GM12878 (cell line): ENCODE data around the gene SPTAN1. TPM values are rescaled to one million over a fixed set of nuclear protein-coding genes. Genes with fewer than 3 reads are reported as not detected.
"Not testable (repeated sequence)": the region's sequence is repeated elsewhere in the genome, so short reads cannot be mapped to it uniquely, and the experiment has no call there.

Source experiments
- ATAC-seq: fragments of 200-7000 bp; cut with Tn5 transposase; 3 replicates; pipeline ENCODE4 v1.9.1; 2020; ENCODE audit warnings: mild to moderate bottlenecking, moderate library complexity
- BruUV-seq: library from RNA; stranded (reverse); fragments of 400-500 nt; replicated peaks from 2 replicates; lab custom pipeline; 2021; lab: Mats Ljungman, UMichigan
- CTCF ChIA-PET: fragments of 300-600 bp; sonication (Branson Sonifier 250); formaldehyde crosslinking; extraction: SDS; loops from one replicate; lab custom pipeline; 2021; ENCODE audit warnings: inconsistent platforms; lab: Yijun Ruan, JAX
- POLR2A ChIA-PET: fragments of 350-600 bp; formaldehyde crosslinking; extraction: SDS; loops from one replicate; lab custom pipeline; 2021; ENCODE audit warnings: inconsistent platforms; lab: Charles Lee
- RAD21 ChIA-PET: fragments of 300-600 bp; sonication (Branson Sonifier 250); formaldehyde crosslinking; loops from one replicate; lab custom pipeline; 2023; ENCODE audit warnings: antibody characterized with exemption; ENCODE audit not compliant: unreplicated experiment; lab: Charles Lee
- SMC1A ChIA-PET: fragments of 300-600 bp; sonication (Branson Sonifier 250); formaldehyde crosslinking; loops from one replicate; lab custom pipeline; 2023; ENCODE audit not compliant: unreplicated experiment, uncharacterized antibody; lab: Charles Lee
- DNase-seq: peaks from one replicate; pipeline ENCODE4 v3.0.0-alpha.2; 2011; ENCODE audit warnings: low read depth, low spot score
- FAIRE-seq: peaks from 3 replicates; lab custom pipeline; 2011; peaks lifted over from hg19 to GRCh38; lab: Jason Lieb, UNC
- H2AFZ ChIP-seq: 2 replicates; pipeline ENCODE4 v1.6.0; 2011; ENCODE audit warnings: low read depth, low read length, control low read depth; ENCODE audit not compliant: control insufficient read depth
- H3K27ac ChIP-seq: 2 replicates; pipeline ENCODE4 v1.5.1; 2011; ENCODE audit warnings: control low read depth; ENCODE audit not compliant: control insufficient read depth, insufficient read depth
- H3K27me3 ChIP-seq, 2 experiments: replicated peaks in 1 of 2; 2 replicates each; pipeline versions ENCODE4 v1.6.0 to v1.6.1; 2011; ENCODE audit warnings: low read length in 1 of 2; ENCODE audit not compliant: control insufficient read depth in 2 of 2, insufficient read depth in 2 of 2
- H3K36me3 ChIP-seq, 2 experiments: 2 replicates each; pipeline ENCODE4 v1.5.1; 2011; ENCODE audit warnings: low read length in 1 of 2; ENCODE audit not compliant: control insufficient read depth in 2 of 2, insufficient read depth in 2 of 2
- H3K4me1 ChIP-seq: 2 replicates; pipeline ENCODE4 v1.6.1; 2011; ENCODE audit warnings: mild to moderate bottlenecking, low read length, moderate library complexity, mixed read lengths; ENCODE audit not compliant: control insufficient read depth, insufficient read depth
- H3K4me2 ChIP-seq: 2 replicates; pipeline ENCODE4 v1.6.0; 2011; ENCODE audit warnings: control low read depth; ENCODE audit not compliant: control insufficient read depth, insufficient read depth
- H3K4me3 ChIP-seq: fragments of 200-600 bp; sonication (generic); 2 replicates; pipeline ENCODE4 v1.5.1; 2016
- H3K79me2 ChIP-seq: 2 replicates; pipeline ENCODE4 v1.6.0; 2011; ENCODE audit warnings: low read length; ENCODE audit not compliant: control insufficient read depth, insufficient read depth
- H3K9ac ChIP-seq: 2 replicates; pipeline ENCODE4 v1.8.0; 2011; ENCODE audit warnings: low read length, control low read depth, mixed read lengths; ENCODE audit not compliant: control insufficient read depth, insufficient read depth
- H3K9me3 ChIP-seq: replicated peaks from 3 replicates; pipeline ENCODE4 v1.5.1; 2011; ENCODE audit warnings: mild to moderate bottlenecking, low read length; ENCODE audit not compliant: control insufficient read depth, insufficient read depth
- H4K20me1 ChIP-seq: 2 replicates; pipeline ENCODE4 v1.6.0; 2011; ENCODE audit not compliant: control insufficient read depth, insufficient read depth
- RAD21 ChIP-seq: IDR thresholded peaks from 2 replicates; pipeline ENCODE4 v1.6.1; 2011; ENCODE audit warnings: mild to moderate bottlenecking, low read depth, low read length, moderate library complexity; ENCODE audit not compliant: insufficient read depth
- SMARCA5 ChIP-seq: fragments of 450-650 bp; IDR thresholded peaks from 2 replicates; pipeline ENCODE4 v1.6.1; 2017; ENCODE audit warnings: mild to moderate bottlenecking
- WGBS: methylation state at CpG from one replicate; pipeline ENCODE4 v1.1.6; 2016; ENCODE audit warnings: low lambda C conversion rate; ENCODE audit not compliant: insufficient replicate concordance, insufficient coverage; ENCODE audit errors: missing lambda C conversion rate; 5-methylcytosine and 5-hydroxymethylcytosine counted together
- in situ Hi-C: fragments of 300-500 bp; cut with MboI; formaldehyde crosslinking; loops from 9 replicates; pipeline ENCODE4 v1.14.3; 2018; ENCODE audit warnings: mixed read lengths
- intact Hi-C: fragments of 100-400 bp; cut with micrococcal nuclease; formaldehyde crosslinking; loops from one replicate; pipeline ENCODE4 v1.14.2; 2022; ENCODE audit not compliant: unreplicated experiment
- polyA plus RNA-seq, 11 experiments: library from polyadenylated mRNA; depleted of rRNA in 4 of 11; unstranded in 6 of 11; stranded (reverse) in 5 of 11; fragments of >200 nt; fragmentation: Nextera tagmentation in 4 of 11; fragmentation: Illumina TruSeq in 1 of 11; extraction: Ambion mirVana in 4 of 11; extraction: Trizol in 1 of 11; gene quantifications; 1 replicate in 1 of 11; 2 replicates in 10 of 11; pipeline versions ENCODE4 v1.2.1 to v1.2.3, GENCODE V29; 2011 to 2016; ENCODE audit warnings: inconsistent platforms in 2 of 11, missing spikeins in 2 of 11, low read depth in 1 of 11
- total RNA-seq, 4 experiments: library from RNA; depleted of rRNA in 3 of 4; stranded (reverse); fragments of >200 nt in 3 of 4; fragmentation: Illumina TruSeq in 1 of 4; extraction: Trizol in 1 of 4; gene quantifications; 2 replicates each; pipeline versions ENCODE4 v1.2.1 to v1.2.3, GENCODE V29; 2013 to 2021
- TF ChIP-seq, protein P1 (sequence below): fragments of 450-650 bp; IDR thresholded peaks from 2 replicates; pipeline ENCODE4 v1.6.1; 2017; ENCODE audit warnings: mild to moderate bottlenecking
- TF ChIP-seq, protein P2 (sequence below), 3 experiments: IDR thresholded peaks in 2 of 3; conservative IDR thresholded peaks in 1 of 3; 2 replicates each; pipeline ENCODE4 v1.5.1; 2011; ENCODE audit warnings: low read depth in 3 of 3, low read length in 3 of 3, mild to moderate bottlenecking in 3 of 3, control low read depth in 2 of 3, moderate library complexity in 2 of 3, inconsistent platforms in 1 of 3, mixed read lengths in 1 of 3; ENCODE audit not compliant: control insufficient read depth in 2 of 3, insufficient read depth in 1 of 3; ENCODE audit errors: extremely low read depth in 1 of 3

The SPTAN1 gene
- total and polyA plus RNA-seq, 10 of the 15 experiments (the other 5 are each of a cell fraction or from before 2014, with no cell fraction given): 18.7 to 156 (median 73.6) TPM

DNA sequence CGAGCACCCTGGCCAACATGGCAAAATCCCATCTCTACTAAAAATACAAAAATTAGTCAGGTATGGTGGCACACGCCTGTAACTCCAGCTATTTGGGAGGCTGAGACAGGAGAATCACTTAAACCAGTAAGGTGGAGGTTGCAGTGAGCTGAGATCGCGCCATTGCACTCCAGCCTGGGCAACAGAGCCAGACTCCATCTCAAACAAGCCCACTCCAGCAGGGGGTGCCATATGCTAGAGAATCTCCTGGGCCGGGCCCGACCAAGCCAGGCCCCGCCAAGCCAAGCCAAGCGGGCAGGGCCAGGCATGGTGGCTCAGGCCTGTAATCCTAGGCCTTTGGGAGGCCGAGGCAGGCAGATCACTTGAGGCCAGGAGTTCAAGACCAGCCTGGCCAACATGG lies 95.8 kb downstream of the SPTAN1 start:
- H3K27ac ChIP-seq, H3K79me2 ChIP-seq, H3K27me3 ChIP-seq, H3K4me3 ChIP-seq, H3K4me2 ChIP-seq, H3K9ac ChIP-seq, DNase-seq, H2AFZ ChIP-seq, BruUV-seq, H3K9me3 ChIP-seq, POLR2A ChIA-PET, RAD21 ChIA-PET, in situ Hi-C loops, H3K36me3 ChIP-seq: not testable (repeated sequence)
- 79% methylated on average over 9 of the region's 9 CpGs for WGBS
- peaks cover 11% of the 10 kb centered on the region for H3K4me1 ChIP-seq
- intact Hi-C loops: loop anchor here (5.0 to 10.0 kb wide), 2 partner anchors 167 to 279 kb away; partner anchors contain the start of gene ENDOG
- ChIA-PET CTCF (interaction anchor here (0.8 to 1.4 kb wide), 3 partner anchors 117 to 280 kb away, joined by 3 to 5 read pairs (median 3); no protein-coding TSS in a partner anchor), SMC1A (interaction anchor here (1.1 to 1.2 kb wide), 2 partner anchors 25 to 43 kb away, joined by 3 read pairs; no protein-coding TSS in a partner anchor)
- ATAC-seq: peak; percentile 60
- TF ChIP-seq SMARCA5: peak; percentile 59; the same call in 1 of the 2 replicates
- TF ChIP-seq RAD21: peak; percentile 41; the same call in 1 of the 2 replicates
- TF ChIP-seq, protein P1, sequence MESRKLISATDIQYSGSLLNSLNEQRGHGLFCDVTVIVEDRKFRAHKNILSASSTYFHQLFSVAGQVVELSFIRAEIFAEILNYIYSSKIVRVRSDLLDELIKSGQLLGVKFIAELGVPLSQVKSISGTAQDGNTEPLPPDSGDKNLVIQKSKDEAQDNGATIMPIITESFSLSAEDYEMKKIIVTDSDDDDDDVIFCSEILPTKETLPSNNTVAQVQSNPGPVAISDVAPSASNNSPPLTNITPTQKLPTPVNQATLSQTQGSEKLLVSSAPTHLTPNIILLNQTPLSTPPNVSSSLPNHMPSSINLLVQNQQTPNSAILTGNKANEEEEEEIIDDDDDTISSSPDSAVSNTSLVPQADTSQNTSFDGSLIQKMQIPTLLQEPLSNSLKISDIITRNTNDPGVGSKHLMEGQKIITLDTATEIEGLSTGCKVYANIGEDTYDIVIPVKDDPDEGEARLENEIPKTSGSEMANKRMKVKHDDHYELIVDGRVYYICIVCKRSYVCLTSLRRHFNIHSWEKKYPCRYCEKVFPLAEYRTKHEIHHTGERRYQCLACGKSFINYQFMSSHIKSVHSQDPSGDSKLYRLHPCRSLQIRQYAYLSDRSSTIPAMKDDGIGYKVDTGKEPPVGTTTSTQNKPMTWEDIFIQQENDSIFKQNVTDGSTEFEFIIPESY: peak; percentile 100
- TF ChIP-seq, protein P2, sequence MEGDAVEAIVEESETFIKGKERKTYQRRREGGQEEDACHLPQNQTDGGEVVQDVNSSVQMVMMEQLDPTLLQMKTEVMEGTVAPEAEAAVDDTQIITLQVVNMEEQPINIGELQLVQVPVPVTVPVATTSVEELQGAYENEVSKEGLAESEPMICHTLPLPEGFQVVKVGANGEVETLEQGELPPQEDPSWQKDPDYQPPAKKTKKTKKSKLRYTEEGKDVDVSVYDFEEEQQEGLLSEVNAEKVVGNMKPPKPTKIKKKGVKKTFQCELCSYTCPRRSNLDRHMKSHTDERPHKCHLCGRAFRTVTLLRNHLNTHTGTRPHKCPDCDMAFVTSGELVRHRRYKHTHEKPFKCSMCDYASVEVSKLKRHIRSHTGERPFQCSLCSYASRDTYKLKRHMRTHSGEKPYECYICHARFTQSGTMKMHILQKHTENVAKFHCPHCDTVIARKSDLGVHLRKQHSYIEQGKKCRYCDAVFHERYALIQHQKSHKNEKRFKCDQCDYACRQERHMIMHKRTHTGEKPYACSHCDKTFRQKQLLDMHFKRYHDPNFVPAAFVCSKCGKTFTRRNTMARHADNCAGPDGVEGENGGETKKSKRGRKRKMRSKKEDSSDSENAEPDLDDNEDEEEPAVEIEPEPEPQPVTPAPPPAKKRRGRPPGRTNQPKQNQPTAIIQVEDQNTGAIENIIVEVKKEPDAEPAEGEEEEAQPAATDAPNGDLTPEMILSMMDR (IDR thresholded peaks at IDR 0.05 in 2 of 3, conservative IDR thresholded peaks at IDR 0.05 in 1 of 3; ENCODE audit: control insufficient read depth in 2 of 3, extremely low read depth in 1 of 3, insufficient read depth in 1 of 3, low read depth in 3 of 3, low read length in 3 of 3): peak; percentile 15 to 28 (median 24); a peak in 2 of 6 replicates
- TF ChIP-seq, all 136 proteins: peak for 4; not testable (repeated sequence) for 132
- FAIRE-seq, H4K20me1 ChIP-seq: not testable (repeated sequence)
